ENCODE results near the gene POLR3B.

DNA sequence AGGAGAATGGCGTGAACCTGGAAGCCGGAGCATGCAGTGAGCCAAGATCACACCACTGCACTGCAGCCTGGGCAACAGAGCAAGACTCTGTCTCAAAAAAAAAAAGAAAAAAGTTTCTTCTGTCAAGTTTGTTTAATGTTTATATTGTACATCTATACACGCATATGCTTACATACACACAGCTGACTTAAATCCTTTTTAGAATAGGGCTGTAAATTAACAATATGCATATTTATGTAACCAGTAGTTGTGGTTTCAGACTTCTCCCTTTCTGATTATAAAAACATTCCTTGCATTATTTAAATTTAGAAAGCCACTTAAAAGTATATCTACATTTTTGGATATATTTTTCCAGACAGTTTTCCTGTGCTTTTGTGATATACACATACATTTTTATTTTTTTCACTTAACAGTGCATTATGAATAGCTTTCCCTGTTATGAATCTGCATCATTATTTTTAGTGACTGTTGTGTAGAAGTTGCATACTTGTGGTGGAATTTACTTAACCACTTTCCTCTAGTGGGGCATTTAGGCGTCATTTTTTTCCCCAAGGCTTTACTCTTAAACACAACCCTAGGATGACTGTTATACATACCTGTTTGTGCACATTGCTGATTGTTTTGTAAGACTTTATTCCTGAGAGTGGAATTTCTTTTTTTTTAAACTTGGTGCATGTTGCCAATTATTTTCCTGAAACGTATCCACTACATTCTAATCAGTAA is 29.4 kb downstream of the POLR3B start:
- TF ChIP-seq, protein P1, sequence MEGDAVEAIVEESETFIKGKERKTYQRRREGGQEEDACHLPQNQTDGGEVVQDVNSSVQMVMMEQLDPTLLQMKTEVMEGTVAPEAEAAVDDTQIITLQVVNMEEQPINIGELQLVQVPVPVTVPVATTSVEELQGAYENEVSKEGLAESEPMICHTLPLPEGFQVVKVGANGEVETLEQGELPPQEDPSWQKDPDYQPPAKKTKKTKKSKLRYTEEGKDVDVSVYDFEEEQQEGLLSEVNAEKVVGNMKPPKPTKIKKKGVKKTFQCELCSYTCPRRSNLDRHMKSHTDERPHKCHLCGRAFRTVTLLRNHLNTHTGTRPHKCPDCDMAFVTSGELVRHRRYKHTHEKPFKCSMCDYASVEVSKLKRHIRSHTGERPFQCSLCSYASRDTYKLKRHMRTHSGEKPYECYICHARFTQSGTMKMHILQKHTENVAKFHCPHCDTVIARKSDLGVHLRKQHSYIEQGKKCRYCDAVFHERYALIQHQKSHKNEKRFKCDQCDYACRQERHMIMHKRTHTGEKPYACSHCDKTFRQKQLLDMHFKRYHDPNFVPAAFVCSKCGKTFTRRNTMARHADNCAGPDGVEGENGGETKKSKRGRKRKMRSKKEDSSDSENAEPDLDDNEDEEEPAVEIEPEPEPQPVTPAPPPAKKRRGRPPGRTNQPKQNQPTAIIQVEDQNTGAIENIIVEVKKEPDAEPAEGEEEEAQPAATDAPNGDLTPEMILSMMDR (conservative IDR thresholded peaks at IDR 0.05 in 1 of 2, IDR thresholded peaks at IDR 0.05 in 1 of 2; ENCODE audit: extremely low read depth in 1 of 2, insufficient read depth in 1 of 2, low read depth in 1 of 2, low read length in 2 of 2), result no peak
- no peak for TF ChIP-seq EZH2 (IDR thresholded peaks at IDR 0.05; ENCODE audit: borderline replicate concordance, low read length)

Measured in mammary epithelial cell (primary cell).